GM19397 (cell line): ENCODE data around the gene HERPUD1.
A peak's percentile ranks its signal among the peaks of the same experiment; 100 is the strongest.
"Not testable (repeated sequence)": the region's sequence is repeated elsewhere in the genome, so short reads cannot be mapped to it uniquely, and the experiment has no call there.

ENCODE experiments used
- ATAC-seq: cut with Tn5 transposase; IDR thresholded peaks from one replicate; pipeline ENCODE4 v1.9.1; 2021; ENCODE audit warnings: mild to moderate bottlenecking, moderate library complexity; ENCODE audit not compliant: unreplicated experiment

HERPUD1 gene

GRCh38 chr16:56977823-56978430, 46.0 kb downstream of the HERPUD1 start:
- no peak for ATAC-seq

GRCh38 chr16:56980201-56980535, 48.2 kb downstream of the HERPUD1 start:
- no peak for ATAC-seq

- ATAC-seq, result no peak
Observed at GRCh38 chr16:56980792-56981724, 49.1 kb downstream of the HERPUD1 start.

- ATAC-seq, result no peak
Observed at GRCh38 chr16:56981729-56982271, 49.9 kb downstream of the HERPUD1 start.

GRCh38 chr16:56982695-56983094, 50.8 kb downstream of the HERPUD1 start:
- ATAC-seq, result no peak

- no peak for ATAC-seq
Observed at GRCh38 chr16:56983211-56983751, 51.3 kb downstream of the HERPUD1 start.

- ATAC-seq, result no peak
Observed at GRCh38 chr16:56984639-56985038, 52.7 kb downstream of the HERPUD1 start.

GRCh38 chr16:56985288-56985961, 53.5 kb downstream of the HERPUD1 start:
- ATAC-seq, result no peak

- ATAC-seq, result no peak
Observed at GRCh38 chr16:56985962-56986360, 54.0 kb downstream of the HERPUD1 start.

- no peak for ATAC-seq
Observed at GRCh38 chr16:56986361-56986760, 54.4 kb downstream of the HERPUD1 start.

GRCh38 chr16:56986908-56987307, 55.0 kb downstream of the HERPUD1 start:
- ATAC-seq, result not testable (repeated sequence)

GRCh38 chr16:56987692-56988091, 55.8 kb downstream of the HERPUD1 start:
- no peak for ATAC-seq

GRCh38 chr16:56988161-56988947, 56.4 kb downstream of the HERPUD1 start:
- ATAC-seq, result no peak

GRCh38 chr16:56988948-56989945, 57.3 kb downstream of the HERPUD1 start, which contains the start of gene NLRC5:
NLRC5 (plus strand) TSS chr16:56989557; CDS start chr16:57020713, 31,156 bp downstream.
- ATAC-seq, result peak; percentile 81

- ATAC-seq, result no peak
Observed at GRCh38 chr16:56989988-56990387, 58.0 kb downstream of the HERPUD1 start.

GRCh38 chr16:56990407-56991286, 58.7 kb downstream of the HERPUD1 start:
- no peak for ATAC-seq

- not testable (repeated sequence) for ATAC-seq
Observed at GRCh38 chr16:56992431-56992830, 60.5 kb downstream of the HERPUD1 start.

- ATAC-seq, result no peak
Observed at GRCh38 chr16:56993204-56993603, 61.3 kb downstream of the HERPUD1 start.
